GM12875 (cell line): Measurements from ENCODE around the gene SHISA5.
"Not testable (repeated sequence)": the region's sequence is repeated elsewhere in the genome, so short reads cannot be mapped to it uniquely, and the experiment has no call there.

Source experiments
- H3K4me3 ChIP-seq: one replicate; pipeline ENCODE4 v1.5.1; 2011; ENCODE audit warnings: low read depth, low read length, control low read depth
- CTCF ChIP-seq: IDR thresholded peaks from 2 replicates; pipeline ENCODE4 v1.5.1; 2011; ENCODE audit warnings: low read depth, mild to moderate bottlenecking, control low read depth, inconsistent platforms, low read length, moderate library complexity, borderline replicate concordance; ENCODE audit not compliant: insufficient read depth

The SHISA5 gene

GRCh38 chr3:48464713-48465221, 39.2 kb downstream of the SHISA5 start:
- no peak for TF ChIP-seq CTCF

GRCh38 chr3:48463703-48464102, 40.3 kb downstream of the SHISA5 start:
- no peak for TF ChIP-seq CTCF
- H3K4me3 ChIP-seq = no peak overlapping the region

More at GRCh38 chr3:48464713-48465221, 39.2 kb downstream of the SHISA5 start:
- H3K4me3 ChIP-seq = no peak overlapping the region

GRCh38 chr3:48461767-48462166, 42.2 kb downstream of the SHISA5 start:
- not testable (repeated sequence) for H3K4me3 ChIP-seq

GRCh38 chr3:48460517-48460902, 43.5 kb downstream of the SHISA5 start:
- TF ChIP-seq CTCF = no peak
- H3K4me3 ChIP-seq = no peak overlapping the region

GRCh38 chr3:48459773-48460516, 44.0 kb downstream of the SHISA5 start:
- H3K4me3 ChIP-seq = no peak overlapping the region
- no peak for TF ChIP-seq CTCF

- H3K4me3 ChIP-seq = no peak overlapping the region
- TF ChIP-seq CTCF = no peak
These were observed 44.6 kb downstream of the SHISA5 start for GRCh38 chr3:48459331-48459730.

GRCh38 chr3:48456456-48456855, 47.5 kb downstream of the SHISA5 start:
- H3K4me3 ChIP-seq = no peak overlapping the region
- TF ChIP-seq CTCF = no peak

GRCh38 chr3:48451270-48451669, 52.7 kb downstream of the SHISA5 start:
- no peak overlapping the region for H3K4me3 ChIP-seq
- no peak for TF ChIP-seq CTCF
